ENCODE measurements around the gene IL2. TPM values are rescaled to one million over a fixed set of nuclear protein-coding genes. Genes with fewer than 3 reads are reported as not detected.

The IL2 gene
- polyA plus RNA-seq, 1 donor (not counting 4 experiments of a cell fraction or from before 2014, with no cell fraction given), result not detected

DNA sequence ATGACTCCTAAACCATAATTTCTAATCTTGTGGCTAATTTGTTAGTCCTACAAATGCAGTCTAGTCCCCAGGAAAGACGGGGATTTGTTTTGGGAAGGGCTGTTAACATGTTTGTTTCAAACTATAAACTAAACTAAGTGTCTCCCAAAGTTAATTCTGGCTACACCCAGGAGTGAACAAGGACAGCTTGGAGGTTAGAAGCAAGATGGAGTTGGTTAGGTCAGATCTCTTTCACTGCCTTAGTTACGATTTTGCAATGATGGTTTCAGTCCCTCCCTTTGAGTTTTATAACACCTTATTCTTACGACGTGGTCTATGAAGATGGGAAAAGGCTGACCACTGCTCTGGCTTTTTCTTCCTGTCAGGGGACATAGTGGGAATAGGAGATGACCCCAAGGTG lies 27.0 kb upstream of the IL2 start:
- dilution Hi-C loops (cut with MboI; ENCODE audit: extremely low pct_ligation_motif_present, low sequenced_read_pairs), result no loop called here
- FAIRE-seq, result no peak
- Histone ChIP-seq H3K27me3 (ENCODE audit: control insufficient read depth, extremely low read depth, insufficient read depth, low read length) (no peaks in the 10 kb centered on the region), H3K27ac (ENCODE audit: control insufficient read depth, insufficient read depth, low read length) (no peak overlapping the region), H3K9me1 (ENCODE audit: control insufficient read depth, extremely low read depth, insufficient read depth, low read length) (no peaks in the 10 kb centered on the region), H3K4me1 (ENCODE audit: control insufficient read depth, extremely low read depth, insufficient read depth, low read length) (no peaks in the 10 kb centered on the region), H2AFZ (ENCODE audit: control insufficient read depth, low read length) (no peak overlapping the region), H3K4me3 (ENCODE audit: control insufficient read depth in 2 of 3, extremely low read depth in 1 of 3, insufficient read depth in 2 of 3, low read depth in 1 of 3, low read length in 3 of 3) (no peak overlapping the region), H3K4me2 (ENCODE audit: control insufficient read depth, extremely low read depth, insufficient read depth, low read depth, low read length) (no peak overlapping the region), H3K9ac (ENCODE audit: control insufficient read depth, extremely low read depth, insufficient read depth, low read length) (no peak overlapping the region), H3K9me3 (ENCODE audit: control insufficient read depth, low read depth, low read length) (no peaks in the 10 kb centered on the region), H3K79me2 (ENCODE audit: control insufficient read depth, insufficient read depth, low read length) (no peaks in the 10 kb centered on the region), H4K20me1 (ENCODE audit: control insufficient read depth, extremely low read depth, insufficient read depth, low read length) (no peaks in the 10 kb centered on the region), H3K36me3 (ENCODE audit: control insufficient read depth in 2 of 2, extremely low read depth in 1 of 2, insufficient read depth in 2 of 2, low read length in 2 of 2) (no peaks in the 10 kb centered on the region)
- TF ChIP-seq CTCF (optimal IDR thresholded peaks at IDR 0.05 in 1 of 3, IDR thresholded peaks at IDR 0.05 in 1 of 3, conservative IDR thresholded peaks at IDR 0.05 in 1 of 3; ENCODE audit: extremely low read depth in 1 of 3, insufficient read depth in 2 of 3, low read length in 3 of 3), result no peak
- TF ChIP-seq EZH2 (IDR thresholded peaks at IDR 0.05; ENCODE audit: low read length), result no peak
- DNase-seq (ENCODE audit: low read depth, low spot score), result no peak

- H3K9me1 ChIP-seq (ENCODE audit: control insufficient read depth, extremely low read depth, insufficient read depth, low read length), result no peaks in the 10 kb centered on the region
- FAIRE-seq, result no peak
- H3K27ac ChIP-seq (ENCODE audit: control insufficient read depth, insufficient read depth, low read length), result no peak overlapping the region
- dilution Hi-C loops (cut with MboI; ENCODE audit: extremely low pct_ligation_motif_present, low sequenced_read_pairs), result no loop called here
- H3K27me3 ChIP-seq (ENCODE audit: control insufficient read depth, extremely low read depth, insufficient read depth, low read length), result no peaks in the 10 kb centered on the region
- no peak overlapping the region for H3K9ac ChIP-seq (ENCODE audit: control insufficient read depth, extremely low read depth, insufficient read depth, low read length)
- no peaks in the 10 kb centered on the region for H3K4me1 ChIP-seq (ENCODE audit: control insufficient read depth, extremely low read depth, insufficient read depth, low read length)
- H3K4me3 ChIP-seq (ENCODE audit: control insufficient read depth in 2 of 3, extremely low read depth in 1 of 3, insufficient read depth in 2 of 3, low read depth in 1 of 3, low read length in 3 of 3), result no peak overlapping the region
- no peaks in the 10 kb centered on the region for H3K9me3 ChIP-seq (ENCODE audit: control insufficient read depth, low read depth, low read length)
- H2AFZ ChIP-seq (ENCODE audit: control insufficient read depth, low read length), result no peak overlapping the region
- TF ChIP-seq CTCF (optimal IDR thresholded peaks at IDR 0.05 in 1 of 3, IDR thresholded peaks at IDR 0.05 in 1 of 3, conservative IDR thresholded peaks at IDR 0.05 in 1 of 3; ENCODE audit: extremely low read depth in 1 of 3, insufficient read depth in 2 of 3, low read length in 3 of 3) (no peak), EZH2 (IDR thresholded peaks at IDR 0.05; ENCODE audit: low read length) (no peak)
- no peaks in the 10 kb centered on the region for H3K79me2 ChIP-seq (ENCODE audit: control insufficient read depth, insufficient read depth, low read length)
- H3K36me3 ChIP-seq (ENCODE audit: control insufficient read depth in 2 of 2, extremely low read depth in 1 of 2, insufficient read depth in 2 of 2, low read length in 2 of 2), result no peaks in the 10 kb centered on the region
- H3K4me2 ChIP-seq (ENCODE audit: control insufficient read depth, extremely low read depth, insufficient read depth, low read depth, low read length), result no peak overlapping the region
- DNase-seq (ENCODE audit: low read depth, low spot score), result no peak
- no peaks in the 10 kb centered on the region for H4K20me1 ChIP-seq (ENCODE audit: control insufficient read depth, extremely low read depth, insufficient read depth, low read length)
Measured at GRCh38 chr4:122481766-122482405, 25.4 kb upstream of the IL2 start.

Measured in keratinocyte (primary cell).